ENCODE data around the gene UNC45B. TPM values are rescaled to one million over a fixed set of nuclear protein-coding genes. Genes with fewer than 3 reads are reported as not detected.
"Not testable (repeated sequence)": the region's sequence is repeated elsewhere in the genome, so short reads cannot be mapped to it uniquely, and the experiment has no call there.

Gene UNC45B
- total RNA-seq, 1 experiment from 2014 or later, result 0.07 TPM

- H3K9me3 Mint-ChIP-seq, result not testable (repeated sequence)
Observed at GRCh38 chr17:35172321-35172720, 24.7 kb downstream of the UNC45B start.

GRCh38 chr17:35174835-35175334 lies 27.3 kb downstream of the UNC45B start:
- Mint-ChIP-seq H3K36me3 (no peaks in the 10 kb centered on the region), H3K4me3 (no peak overlapping the region), H3K9me3 (peaks cover 7% of the 10 kb centered on the region), H3K27me3 (ENCODE audit: low read depth) (peaks cover 5% of the 10 kb centered on the region), H3K27ac (no peak overlapping the region), H3K4me1 (no peaks in the 10 kb centered on the region)
- ChIA-PET POLR2A (no interaction called here), CTCF (interaction anchor here (1.5 kb wide), 1 partner anchor 364 kb away, joined by 7 read pairs; no protein-coding TSS in a partner anchor)
- ATAC-seq (no peak), DNase-seq (ENCODE audit: low spot score) (no peak)
- TF ChIP-seq ETV6 (CRISPR knock-in tag; IDR thresholded peaks at IDR 0.05) (no peak), AR (CRISPR knock-in tag; IDR thresholded peaks at IDR 0.05) (no peak), ATF6 (CRISPR knock-in tag; IDR thresholded peaks at IDR 0.05) (no peak), ELF4 (CRISPR knock-in tag; IDR thresholded peaks at IDR 0.05; ENCODE audit: low read depth) (no peak), SMAD3 (CRISPR knock-in tag; IDR thresholded peaks at IDR 0.05; ENCODE audit: borderline replicate concordance) (no peak), ATF1 (CRISPR knock-in tag; IDR thresholded peaks at IDR 0.05) (no peak), MAX (CRISPR knock-in tag; IDR thresholded peaks at IDR 0.05) (no peak), ATF3 (CRISPR knock-in tag; conservative IDR thresholded peaks at IDR 0.05) (no peak), PREB (CRISPR knock-in tag; IDR thresholded peaks at IDR 0.05; ENCODE audit: borderline replicate concordance) (no peak), ESRRA (CRISPR knock-in tag; IDR thresholded peaks at IDR 0.05; ENCODE audit: borderline replicate concordance) (no peak), HMGXB4 (CRISPR knock-in tag; IDR thresholded peaks at IDR 0.05) (no peak), ZNF671 (CRISPR knock-in tag; IDR thresholded peaks at IDR 0.05) (no peak), ZNF219 (CRISPR knock-in tag; IDR thresholded peaks at IDR 0.05; ENCODE audit: borderline replicate concordance) (no peak), PRRX2 (CRISPR knock-in tag; IDR thresholded peaks at IDR 0.05) (no peak), ZBTB43 (CRISPR knock-in tag; IDR thresholded peaks at IDR 0.05) (no peak), OVOL2 (CRISPR knock-in tag; IDR thresholded peaks at IDR 0.05; ENCODE audit: borderline replicate concordance) (no peak), SOX15 (CRISPR knock-in tag; IDR thresholded peaks at IDR 0.05) (no peak), SP1 (CRISPR knock-in tag; conservative IDR thresholded peaks at IDR 0.05) (no peak), EMX1 (CRISPR knock-in tag; IDR thresholded peaks at IDR 0.05) (no peak)

More at GRCh38 chr17:35172321-35172720, 24.7 kb downstream of the UNC45B start:
- CTCF ChIA-PET, result interaction anchor here (0.9 kb wide), 1 partner anchor 31 kb away, joined by 3 read pairs; no protein-coding TSS in a partner anchor
- POLR2A ChIA-PET; DNase-seq (ENCODE audit: low spot score); H3K27me3 Mint-ChIP-seq (ENCODE audit: low read depth); H3K4me1 Mint-ChIP-seq; H3K36me3 Mint-ChIP-seq; H3K4me3 Mint-ChIP-seq; ATAC-seq; H3K27ac Mint-ChIP-seq: not testable (repeated sequence)
